B cell (primary cell): ENCODE results near the gene PNKP. TPM values are rescaled to one million over a fixed set of nuclear protein-coding genes. Genes with fewer than 3 reads are reported as not detected.

ENCODE experiments used
- ATAC-seq: fragments of 200-7000 bp; cut with Tn5 transposase; one replicate; pipeline ENCODE4 v1.10.0; 2021; ENCODE audit warnings: low read depth, mild to moderate bottlenecking, moderate number of reproducible peaks, moderate library complexity
- CTCF ChIA-PET: fragments of 350-600 bp; sonication (Branson Sonifier 250); formaldehyde crosslinking; loops from one replicate; lab custom pipeline; 2021; ENCODE audit warnings: antibody characterized with exemption, inconsistent platforms; lab: Charles Lee
- POLR2A ChIA-PET: fragments of 350-600 bp; sonication (Branson Sonifier 250); formaldehyde crosslinking; loops from one replicate; lab custom pipeline; 2021; ENCODE audit warnings: antibody characterized with exemption; lab: Charles Lee
- DNase-seq: peaks from one replicate; pipeline ENCODE4 v3.0.0; 2013
- H2AFZ ChIP-seq: 2 replicates; pipeline ENCODE4 v1.6.1; 2012; ENCODE audit warnings: mild to moderate bottlenecking, low read depth, low read length; ENCODE audit not compliant: insufficient read depth, poor library complexity, severe bottlenecking
- H3K27ac ChIP-seq, 2 donors: 1 replicate in 1 of 2; 2 replicates in 1 of 2; pipeline ENCODE4 v1.5.1; 2012 to 2013; ENCODE audit warnings: low read length in 2 of 2, mild to moderate bottlenecking in 2 of 2, moderate library complexity in 1 of 2
- H3K27me3 ChIP-seq, 4 experiments: fragments of 200-600 bp in 1 of 4; sonication (generic) in 1 of 4; replicated peaks in 1 of 4; 1 replicate in 2 of 4; 2 replicates in 2 of 4; pipeline versions ENCODE4 v1.6.1 to v1.7.0; 2013 to 2016; ENCODE audit warnings: low read length in 3 of 4, mild to moderate bottlenecking in 2 of 4, mixed read lengths in 1 of 4, moderate library complexity in 1 of 4; ENCODE audit not compliant: insufficient read depth in 4 of 4, control insufficient read depth in 3 of 4; ENCODE audit errors: control extremely low read depth in 1 of 4
- H3K36me3 ChIP-seq, 2 experiments: replicated peaks in 1 of 2; 1 replicate in 1 of 2; 2 replicates in 1 of 2; pipeline versions ENCODE4 v1.6.1 to v1.7.1; 2013; ENCODE audit warnings: low read length in 1 of 2; ENCODE audit not compliant: insufficient read depth in 2 of 2, control insufficient read depth in 1 of 2; ENCODE audit errors: control extremely low read depth in 1 of 2, extremely low read depth in 1 of 2
- H3K4me1 ChIP-seq, 2 donors: fragments of 200-600 bp in 1 of 2; sonication (generic) in 1 of 2; 1 replicate in 1 of 2; 2 replicates in 1 of 2; pipeline versions ENCODE4 v1.5.1 to v1.6.1; 2013 to 2017; ENCODE audit warnings: low read length in 2 of 2; ENCODE audit not compliant: control insufficient read depth in 2 of 2, insufficient read depth in 2 of 2
- H3K4me2 ChIP-seq: replicated peaks from 2 replicates; pipeline ENCODE3; 2012; ENCODE audit warnings: mild to moderate bottlenecking, low read depth, low read length; ENCODE audit not compliant: poor library complexity, severe bottlenecking
- H3K4me3 ChIP-seq, 5 experiments: fragments of 200-600 bp in 1 of 5; sonication (generic) in 1 of 5; 1 replicate in 3 of 5; 2 replicates in 2 of 5; pipeline versions ENCODE4 v1.5.1 to v1.7.0; 2011 to 2016; ENCODE audit warnings: low read length in 4 of 5, mild to moderate bottlenecking in 4 of 5, low read depth in 2 of 5, control low read depth in 1 of 5, moderate library complexity in 1 of 5; ENCODE audit not compliant: insufficient read depth in 1 of 5; ENCODE audit errors: control extremely low read depth in 1 of 5, extremely low read depth in 1 of 5
- H3K79me2 ChIP-seq: fragments of 200-600 bp; sonication (generic); one replicate; pipeline ENCODE4 v1.6.0; 2016; ENCODE audit warnings: low read length; ENCODE audit not compliant: control insufficient read depth, insufficient read depth
- H3K9ac ChIP-seq: fragments of 200-600 bp; sonication (generic); 2 replicates; pipeline ENCODE4 v1.6.1; 2017; ENCODE audit warnings: mild to moderate bottlenecking, low read length, moderate library complexity
- H3K9me3 ChIP-seq, 3 donors: one replicate each; pipeline versions ENCODE4 v1.6.1 to v1.7.1; 2013; ENCODE audit warnings: low read length in 2 of 3; ENCODE audit not compliant: control insufficient read depth in 2 of 3, insufficient read depth in 1 of 3; ENCODE audit errors: control extremely low read depth in 1 of 3
- H4K20me1 ChIP-seq: 2 replicates; pipeline ENCODE4 v1.6.0; 2012; ENCODE audit warnings: mild to moderate bottlenecking, low read length; ENCODE audit not compliant: insufficient read depth, control insufficient read depth, poor library complexity, severe bottlenecking
- H3K27ac Mint-ChIP-seq: one replicate; pipeline ENCODE4 v1.8.0; 2021; ENCODE audit warnings: mixed read lengths
- H3K27me3 Mint-ChIP-seq: one replicate; pipeline ENCODE4 v1.8.0; 2021; ENCODE audit warnings: mixed read lengths
- H3K4me1 Mint-ChIP-seq: one replicate; pipeline ENCODE4 v1.8.0; 2021; ENCODE audit warnings: mixed read lengths
- H3K4me3 Mint-ChIP-seq: one replicate; pipeline ENCODE4 v1.8.0; 2021; ENCODE audit warnings: mixed read lengths
- H3K9me3 Mint-ChIP-seq: one replicate; pipeline ENCODE4 v1.8.0; 2022; ENCODE audit warnings: mixed read lengths; ENCODE audit not compliant: insufficient read depth
- CTCF ChIP-seq: fragments of 200-600 bp; IDR thresholded peaks from one replicate; pipeline ENCODE4 v1.8.0; 2022; ENCODE audit warnings: antibody characterized with exemption, mild to moderate bottlenecking
- EZH2 ChIP-seq: IDR thresholded peaks from 2 replicates; pipeline ENCODE4 v1.6.1; 2012; ENCODE audit warnings: borderline replicate concordance, low read depth, mild to moderate bottlenecking, moderate library complexity, low read length; ENCODE audit not compliant: insufficient read depth, poor library complexity, severe bottlenecking
- WGBS: methylation state at CpG from one replicate; pipeline ENCODE4 v1.1.5; 2013; ENCODE audit warnings: missing lambda C conversion rate; ENCODE audit not compliant: insufficient coverage; 5-methylcytosine and 5-hydroxymethylcytosine counted together
- intact Hi-C: fragments of 100-400 bp; cut with micrococcal nuclease; formaldehyde crosslinking; loops from one replicate; pipeline ENCODE4 v1.10.0; 2022
- polyA plus RNA-seq: library from polyadenylated mRNA; depleted of rRNA; stranded (reverse); fragments of >200 nt; gene quantifications from 2 replicates; pipeline ENCODE4 v1.2.3, GENCODE V29; 2012
- total RNA-seq, 2 donors: library from RNA; stranded (reverse); fragments of 120-200 nt in 1 of 2; gene quantifications; 1 replicate in 1 of 2; 2 replicates in 1 of 2; pipeline versions ENCODE4 v1.2.3 to v1.2.4, GENCODE V29; 2013 to 2022

PNKP gene
- total and polyA plus RNA-seq, 2 donors (not counting 1 experiment from before 2014, with no cell fraction given): 173 to 274 TPM

GRCh38 chr19:49857061-49857837, 10.1 kb downstream of the PNKP start:
- ATAC-seq (no peak), DNase-seq (peak; percentile 33)
- intact Hi-C loops: no loop called here
- 94% methylated on average over 25 of the region's 26 CpGs for WGBS
- Mint-ChIP-seq H3K27me3 (no peaks in the 10 kb centered on the region), H3K4me1 (peaks cover 15% of the 10 kb centered on the region), H3K27ac (no peak overlapping the region), H3K9me3 (no peaks in the 10 kb centered on the region), H3K4me3 (no peak overlapping the region)
- Histone ChIP-seq H3K27ac (no peak overlapping the region), H3K36me3 (peaks cover 0 to 55% of the 10 kb centered on the region in 2 experiments), H3K4me1 (peaks cover 13 to 18% of the 10 kb centered on the region in 2 donors), H4K20me1 (peaks cover 92% of the 10 kb centered on the region), H3K9me3 (no peaks in the 10 kb centered on the region), H3K9ac (no peak overlapping the region), H3K4me2 (no peak overlapping the region), H3K27me3 (no peaks in the 10 kb centered on the region), H3K79me2 (peaks cover 19% of the 10 kb centered on the region), H3K4me3 (no peak overlapping the region), H2AFZ (no peak overlapping the region)
- CTCF ChIA-PET: no interaction called here
- POLR2A ChIA-PET: no interaction called here
- TF ChIP-seq EZH2: no peak
- TF ChIP-seq CTCF: no peak

DNA sequence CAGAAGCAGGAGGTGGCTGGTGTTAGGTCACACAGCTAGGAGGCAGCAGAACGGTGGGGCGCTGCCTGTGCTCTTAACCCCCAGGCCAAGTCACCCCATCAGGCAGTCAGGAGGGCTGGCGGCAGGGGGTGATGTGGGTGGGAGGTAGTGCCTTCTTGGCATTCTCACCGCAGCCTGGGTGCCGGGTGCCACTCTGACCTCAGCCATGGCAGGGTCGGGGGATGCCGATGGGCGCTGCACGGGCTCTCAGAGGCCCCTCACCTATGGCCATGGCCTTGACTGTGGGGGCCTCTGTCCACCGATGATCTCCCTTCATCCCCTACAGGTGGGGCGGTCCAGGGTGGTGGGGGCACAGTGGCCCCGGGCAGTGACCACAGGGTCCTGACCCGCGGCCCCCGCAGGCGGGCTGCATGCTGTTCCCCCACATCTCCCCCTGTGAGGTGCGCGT, 10.8 kb downstream of the PNKP start:
- ChIA-PET POLR2A (interaction anchor here (0.6 kb wide), 1 partner anchor 46 kb away, joined by 5 read pairs; no protein-coding TSS in a partner anchor), CTCF (no interaction called here)
- H3K9ac ChIP-seq: no peak overlapping the region
- H3K9me3 Mint-ChIP-seq: no peaks in the 10 kb centered on the region
- H4K20me1 ChIP-seq: peaks cover 95% of the 10 kb centered on the region
- WGBS: 98% methylated on average over 12 of the region's 18 CpGs
- H3K4me3 Mint-ChIP-seq: no peak overlapping the region
- peaks cover 25% of the 10 kb centered on the region for H3K79me2 ChIP-seq
- DNase-seq (no peak), ATAC-seq (no peak)
- H3K36me3 ChIP-seq: peaks cover 0 to 51% of the 10 kb centered on the region in 2 experiments
- no peaks in the 10 kb centered on the region for H3K27me3 Mint-ChIP-seq
- H3K4me3 ChIP-seq: no peak overlapping the region
- H3K9me3 ChIP-seq: no peaks in the 10 kb centered on the region
- intact Hi-C loops: no loop called here
- no peak for TF ChIP-seq CTCF
- TF ChIP-seq EZH2: no peak
- peaks cover 19% of the 10 kb centered on the region for H3K4me1 Mint-ChIP-seq
- no peak overlapping the region for H3K27ac ChIP-seq
- peaks cover 17 to 24% of the 10 kb centered on the region in 2 donors for H3K4me1 ChIP-seq
- H3K4me2 ChIP-seq: no peak overlapping the region
- no peak overlapping the region for H3K27ac Mint-ChIP-seq
- H3K27me3 ChIP-seq: no peaks in the 10 kb centered on the region
- no peak overlapping the region for H2AFZ ChIP-seq
